22Rv1 (cell line): ENCODE results near the gene CEACAM1.
"Not testable (repeated sequence)": the region's sequence is repeated elsewhere in the genome, so short reads cannot be mapped to it uniquely, and the experiment has no call there.

Source experiments
- H3K27ac ChIP-seq: fragments of 450-650 bp; 2 replicates; pipeline ENCODE4 v1.5.1; 2017
- CTCF ChIP-seq: fragments of 450-650 bp; IDR thresholded peaks from 2 replicates; pipeline ENCODE4 v1.5.1; 2017; ENCODE audit warnings: mild to moderate bottlenecking
- ZFX ChIP-seq: fragments of 450-650 bp; IDR thresholded peaks from 2 replicates; pipeline ENCODE4 v1.6.1; 2017; ENCODE audit warnings: antibody characterized with exemption, borderline replicate concordance

CEACAM1 gene

GRCh38 chr19:42461700-42462324 is 66.5 kb downstream of the CEACAM1 start:
- TF ChIP-seq ZFX, result no peak
- TF ChIP-seq CTCF, result no peak
- H3K27ac ChIP-seq, result no peak overlapping the region

- H3K27ac ChIP-seq, result not testable (repeated sequence)
Measured at GRCh38 chr19:42461231-42461630, 67.0 kb downstream of the CEACAM1 start.

GRCh38 chr19:42459926-42460325 is 68.4 kb downstream of the CEACAM1 start:
- no peak overlapping the region for H3K27ac ChIP-seq
- no peak for TF ChIP-seq CTCF
- TF ChIP-seq ZFX, result no peak
